ENCODE measurements around the gene YAP1.

Gene YAP1

GRCh38 chr11:102134597-102134996 lies 24.4 kb downstream of the YAP1 start:
- no peak for TF ChIP-seq GABPA (IDR thresholded peaks at IDR 0.05; ENCODE audit: low read depth)
- TF ChIP-seq POLR2AphosphoS5 (IDR thresholded peaks at IDR 0.05; ENCODE audit: low read depth), result no peak
- no peak for TF ChIP-seq SPI1 (IDR thresholded peaks at IDR 0.05; ENCODE audit: borderline replicate concordance, low read depth)
- TF ChIP-seq, protein P1, sequence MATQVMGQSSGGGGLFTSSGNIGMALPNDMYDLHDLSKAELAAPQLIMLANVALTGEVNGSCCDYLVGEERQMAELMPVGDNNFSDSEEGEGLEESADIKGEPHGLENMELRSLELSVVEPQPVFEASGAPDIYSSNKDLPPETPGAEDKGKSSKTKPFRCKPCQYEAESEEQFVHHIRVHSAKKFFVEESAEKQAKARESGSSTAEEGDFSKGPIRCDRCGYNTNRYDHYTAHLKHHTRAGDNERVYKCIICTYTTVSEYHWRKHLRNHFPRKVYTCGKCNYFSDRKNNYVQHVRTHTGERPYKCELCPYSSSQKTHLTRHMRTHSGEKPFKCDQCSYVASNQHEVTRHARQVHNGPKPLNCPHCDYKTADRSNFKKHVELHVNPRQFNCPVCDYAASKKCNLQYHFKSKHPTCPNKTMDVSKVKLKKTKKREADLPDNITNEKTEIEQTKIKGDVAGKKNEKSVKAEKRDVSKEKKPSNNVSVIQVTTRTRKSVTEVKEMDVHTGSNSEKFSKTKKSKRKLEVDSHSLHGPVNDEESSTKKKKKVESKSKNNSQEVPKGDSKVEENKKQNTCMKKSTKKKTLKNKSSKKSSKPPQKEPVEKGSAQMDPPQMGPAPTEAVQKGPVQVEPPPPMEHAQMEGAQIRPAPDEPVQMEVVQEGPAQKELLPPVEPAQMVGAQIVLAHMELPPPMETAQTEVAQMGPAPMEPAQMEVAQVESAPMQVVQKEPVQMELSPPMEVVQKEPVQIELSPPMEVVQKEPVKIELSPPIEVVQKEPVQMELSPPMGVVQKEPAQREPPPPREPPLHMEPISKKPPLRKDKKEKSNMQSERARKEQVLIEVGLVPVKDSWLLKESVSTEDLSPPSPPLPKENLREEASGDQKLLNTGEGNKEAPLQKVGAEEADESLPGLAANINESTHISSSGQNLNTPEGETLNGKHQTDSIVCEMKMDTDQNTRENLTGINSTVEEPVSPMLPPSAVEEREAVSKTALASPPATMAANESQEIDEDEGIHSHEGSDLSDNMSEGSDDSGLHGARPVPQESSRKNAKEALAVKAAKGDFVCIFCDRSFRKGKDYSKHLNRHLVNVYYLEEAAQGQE (IDR thresholded peaks at IDR 0.05; ENCODE audit: insufficient replicate concordance, low read depth), result no peak
- no peak for TF ChIP-seq CTCF (IDR thresholded peaks at IDR 0.05; ENCODE audit: insufficient read depth, low read length)
- H3K27me3 ChIP-seq (ENCODE audit: insufficient read depth, poor library complexity, severe bottlenecking), result no peaks in the 10 kb centered on the region
- H3K4me3 ChIP-seq (replicated peaks; ENCODE audit: insufficient read depth, low read length), result no peak overlapping the region
- DNase-seq (ENCODE audit: low read depth in 1 of 2, low spot score in 1 of 2), result no peak
- H3K27ac ChIP-seq (replicated peaks), result no peak overlapping the region

- TF ChIP-seq CTCF (IDR thresholded peaks at IDR 0.05; ENCODE audit: insufficient read depth, low read length), result no peak
- TF ChIP-seq SPI1 (IDR thresholded peaks at IDR 0.05; ENCODE audit: borderline replicate concordance, low read depth), result no peak
- TF ChIP-seq, protein P1 (IDR thresholded peaks at IDR 0.05; ENCODE audit: insufficient replicate concordance, low read depth), result no peak
- TF ChIP-seq POLR2AphosphoS5 (IDR thresholded peaks at IDR 0.05; ENCODE audit: low read depth), result no peak
- TF ChIP-seq GABPA (IDR thresholded peaks at IDR 0.05; ENCODE audit: low read depth), result no peak
- H3K27ac ChIP-seq (replicated peaks), result no peak overlapping the region
These were observed 25.0 kb downstream of the YAP1 start for GRCh38 chr11:102135256-102135655.

GRCh38 chr11:102138223-102138622 lies 28.0 kb downstream of the YAP1 start:
- no peaks in the 10 kb centered on the region for H3K27me3 ChIP-seq (ENCODE audit: insufficient read depth, poor library complexity, severe bottlenecking)
- no peak overlapping the region for H3K27ac ChIP-seq (replicated peaks)
- no peak for DNase-seq (ENCODE audit: low read depth in 1 of 2, low spot score in 1 of 2)
- TF ChIP-seq GABPA (IDR thresholded peaks at IDR 0.05; ENCODE audit: low read depth) (no peak), CTCF (IDR thresholded peaks at IDR 0.05; ENCODE audit: insufficient read depth, low read length) (no peak), SPI1 (IDR thresholded peaks at IDR 0.05; ENCODE audit: borderline replicate concordance, low read depth) (no peak), POLR2AphosphoS5 (IDR thresholded peaks at IDR 0.05; ENCODE audit: low read depth) (no peak)
- TF ChIP-seq, protein P1 (IDR thresholded peaks at IDR 0.05; ENCODE audit: insufficient replicate concordance, low read depth), result no peak
- no peak overlapping the region for H3K4me3 ChIP-seq (replicated peaks; ENCODE audit: insufficient read depth, low read length)

More at GRCh38 chr11:102135256-102135655, 25.0 kb downstream of the YAP1 start:
- H3K27me3 ChIP-seq (ENCODE audit: insufficient read depth, poor library complexity, severe bottlenecking), result no peaks in the 10 kb centered on the region
- no peak for DNase-seq (ENCODE audit: low read depth in 1 of 2, low spot score in 1 of 2)
- no peak overlapping the region for H3K4me3 ChIP-seq (replicated peaks; ENCODE audit: insufficient read depth, low read length)

Data from HL-60 (cell line).